Coronary artery (tissue), 2 donors: Measurements from ENCODE around the gene BCL11A.

Experiments used
- DNase-seq: peaks from one replicate; pipeline ENCODE4 v3.0.0-alpha.2; 2017; ENCODE audit warnings: low spot score
- H3K27ac ChIP-seq, 2 donors: fragments of 200-600 bp; sonication (generic); one replicate each; pipeline ENCODE4 v1.5.1; 2016 to 2019
- H3K4me3 ChIP-seq: fragments of 200-600 bp; sonication (generic); 2 replicates; pipeline ENCODE4 v1.5.1; 2016; ENCODE audit warnings: mild to moderate bottlenecking, moderate library complexity
- TF ChIP-seq, protein P1 (sequence below): fragments of 200-600 bp; sonication (generic); IDR thresholded peaks from one replicate; pipeline ENCODE4 v1.5.1; 2019; ENCODE audit warnings: antibody characterized with exemption

The BCL11A gene

GRCh38 chr2:60589104-60589503, 35.6 kb upstream of the BCL11A start:
- TF ChIP-seq, protein P1, sequence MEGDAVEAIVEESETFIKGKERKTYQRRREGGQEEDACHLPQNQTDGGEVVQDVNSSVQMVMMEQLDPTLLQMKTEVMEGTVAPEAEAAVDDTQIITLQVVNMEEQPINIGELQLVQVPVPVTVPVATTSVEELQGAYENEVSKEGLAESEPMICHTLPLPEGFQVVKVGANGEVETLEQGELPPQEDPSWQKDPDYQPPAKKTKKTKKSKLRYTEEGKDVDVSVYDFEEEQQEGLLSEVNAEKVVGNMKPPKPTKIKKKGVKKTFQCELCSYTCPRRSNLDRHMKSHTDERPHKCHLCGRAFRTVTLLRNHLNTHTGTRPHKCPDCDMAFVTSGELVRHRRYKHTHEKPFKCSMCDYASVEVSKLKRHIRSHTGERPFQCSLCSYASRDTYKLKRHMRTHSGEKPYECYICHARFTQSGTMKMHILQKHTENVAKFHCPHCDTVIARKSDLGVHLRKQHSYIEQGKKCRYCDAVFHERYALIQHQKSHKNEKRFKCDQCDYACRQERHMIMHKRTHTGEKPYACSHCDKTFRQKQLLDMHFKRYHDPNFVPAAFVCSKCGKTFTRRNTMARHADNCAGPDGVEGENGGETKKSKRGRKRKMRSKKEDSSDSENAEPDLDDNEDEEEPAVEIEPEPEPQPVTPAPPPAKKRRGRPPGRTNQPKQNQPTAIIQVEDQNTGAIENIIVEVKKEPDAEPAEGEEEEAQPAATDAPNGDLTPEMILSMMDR: no peak
- DNase-seq: no peak
- Histone ChIP-seq H3K27ac (no peak overlapping the region), H3K4me3 (no peak overlapping the region)

- TF ChIP-seq, protein P1: no peak
- Histone ChIP-seq H3K4me3 (no peak overlapping the region), H3K27ac (no peak overlapping the region)
- DNase-seq: no peak
Observed at GRCh38 chr2:60586081-60586480, 32.6 kb upstream of the BCL11A start.

DNA sequence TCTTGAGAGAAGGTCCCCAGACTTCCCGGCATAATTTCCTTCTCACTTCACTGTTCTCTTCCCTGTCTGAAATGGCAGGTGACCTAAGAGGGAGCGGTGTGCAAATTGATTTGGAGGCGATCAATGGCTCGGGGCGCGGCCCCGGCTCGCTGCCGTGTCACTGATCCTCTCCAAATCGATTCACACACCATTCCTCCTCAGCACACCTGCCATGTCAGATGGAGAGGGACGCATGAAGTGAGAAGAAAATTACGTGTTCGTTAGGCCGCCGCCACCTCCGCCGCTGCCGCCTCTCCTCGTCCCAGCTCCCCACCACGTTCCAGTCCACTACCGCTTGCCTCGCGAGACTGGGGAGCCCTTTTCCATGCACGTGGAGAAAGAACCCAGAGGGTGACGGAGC, 31.8 kb upstream of the BCL11A start:
- DNase-seq: no peak
- TF ChIP-seq, protein P1: no peak
- H3K27ac ChIP-seq: no peak overlapping the region
- no peak overlapping the region for H3K4me3 ChIP-seq

- no peak overlapping the region for H3K27ac ChIP-seq
- no peak overlapping the region for H3K4me3 ChIP-seq
- DNase-seq: no peak
- TF ChIP-seq, protein P1: no peak
Observed at GRCh38 chr2:60583604-60584003, 30.1 kb upstream of the BCL11A start.

DNA sequence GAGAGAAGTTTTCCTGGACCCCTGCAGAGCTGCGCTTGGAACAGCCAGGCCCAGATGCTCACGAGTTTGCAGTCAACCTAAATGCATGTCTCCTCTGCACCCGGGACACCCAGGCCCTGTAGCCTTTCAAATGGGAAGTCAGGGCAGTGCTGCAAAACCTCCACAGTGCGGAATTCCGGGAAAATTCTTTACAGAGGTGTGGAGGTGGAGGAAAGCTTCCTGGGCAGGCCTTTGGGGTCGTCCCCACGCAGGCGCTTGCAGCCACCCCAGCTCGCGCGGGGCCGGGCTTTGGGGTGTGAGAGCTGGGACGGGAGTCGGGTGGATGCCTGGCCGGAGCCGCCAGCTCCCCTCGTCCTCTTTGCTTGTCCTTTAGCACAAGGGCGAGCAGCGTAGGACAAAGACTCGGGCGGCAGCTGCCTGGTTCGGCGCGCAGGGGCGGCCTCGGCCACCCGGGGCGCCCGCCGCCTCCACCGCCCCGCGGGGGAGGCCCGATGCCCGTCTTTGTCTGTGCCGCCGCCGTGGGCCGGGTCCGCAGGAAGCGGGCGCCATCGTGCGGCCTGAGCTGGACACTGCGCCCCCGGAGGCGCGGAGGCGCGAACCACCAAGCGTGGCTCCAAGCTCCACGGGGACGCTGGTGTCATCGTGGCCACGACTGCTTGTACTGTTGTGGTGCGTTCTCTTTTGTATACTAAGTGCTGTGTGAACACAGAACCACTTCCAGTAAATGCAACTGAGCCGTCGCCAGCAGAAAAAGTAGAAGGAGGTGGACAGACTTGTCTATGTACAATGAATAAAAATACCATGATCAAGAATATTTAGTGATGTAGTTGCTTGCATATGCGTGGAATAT, 28.2 kb upstream of the BCL11A start:
- Histone ChIP-seq H3K27ac (no peak overlapping the region), H3K4me3 (peak overlapping the region; percentile 68)
- no peak for DNase-seq
- TF ChIP-seq, protein P1: peak; percentile 81

GRCh38 chr2:60577682-60578283, 24.3 kb upstream of the BCL11A start:
- DNase-seq: no peak
- TF ChIP-seq, protein P1: no peak
- H3K4me3 ChIP-seq: no peak overlapping the region
- no peak overlapping the region for H3K27ac ChIP-seq

- no peak overlapping the region for H3K27ac ChIP-seq
- TF ChIP-seq, protein P1: no peak
- DNase-seq: no peak
- no peak overlapping the region for H3K4me3 ChIP-seq
Observed at GRCh38 chr2:60573251-60573650, 19.8 kb upstream of the BCL11A start.
